Progenitor cell of endocrine pancreas (in vitro differentiated cells): ENCODE data around the gene CSNK1G2. TPM values are rescaled to one million over a fixed set of nuclear protein-coding genes. Genes with fewer than 3 reads are reported as not detected.

Experiments
- DNase-seq: peaks from one replicate; pipeline ENCODE4 v3.0.0; 2021; ENCODE audit warnings: low spot score; ENCODE audit not compliant: unreplicated experiment
- H3K27ac Mint-ChIP-seq: 2 replicates; pipeline ENCODE4 v1.8.0; 2021; ENCODE audit warnings: mild to moderate bottlenecking, moderate library complexity, mixed read lengths
- H3K27me3 Mint-ChIP-seq: 2 replicates; pipeline ENCODE4 v1.8.0; 2021; ENCODE audit warnings: mixed read lengths
- H3K36me3 Mint-ChIP-seq: 2 replicates; pipeline ENCODE4 v1.8.0; 2022; ENCODE audit warnings: mixed read lengths; ENCODE audit not compliant: insufficient read depth
- H3K4me1 Mint-ChIP-seq: 2 replicates; pipeline ENCODE4 v1.8.0; 2021; ENCODE audit warnings: low read depth, mixed read lengths
- H3K4me3 Mint-ChIP-seq: 2 replicates; pipeline ENCODE4 v1.8.0; 2021; ENCODE audit warnings: low read depth, mild to moderate bottlenecking, moderate library complexity, mixed read lengths
- H3K9me3 Mint-ChIP-seq: 2 replicates; pipeline ENCODE4 v1.8.0; 2021; ENCODE audit warnings: low read depth, mixed read lengths
- total RNA-seq: library from RNA; stranded (reverse); gene quantifications from 2 replicates; pipeline ENCODE4 v1.2.1, GENCODE V29; 2021
- TF ChIP-seq, protein P1 (sequence below): fragments of 200-600 bp; sonication (generic); IDR thresholded peaks from one replicate; pipeline ENCODE4 v1.5.0; 2021; ENCODE audit warnings: antibody characterized with exemption, mild to moderate bottlenecking; ENCODE audit not compliant: unreplicated experiment

Gene CSNK1G2
- total RNA-seq, 1 donor from 2014 or later, result 103 TPM

DNA sequence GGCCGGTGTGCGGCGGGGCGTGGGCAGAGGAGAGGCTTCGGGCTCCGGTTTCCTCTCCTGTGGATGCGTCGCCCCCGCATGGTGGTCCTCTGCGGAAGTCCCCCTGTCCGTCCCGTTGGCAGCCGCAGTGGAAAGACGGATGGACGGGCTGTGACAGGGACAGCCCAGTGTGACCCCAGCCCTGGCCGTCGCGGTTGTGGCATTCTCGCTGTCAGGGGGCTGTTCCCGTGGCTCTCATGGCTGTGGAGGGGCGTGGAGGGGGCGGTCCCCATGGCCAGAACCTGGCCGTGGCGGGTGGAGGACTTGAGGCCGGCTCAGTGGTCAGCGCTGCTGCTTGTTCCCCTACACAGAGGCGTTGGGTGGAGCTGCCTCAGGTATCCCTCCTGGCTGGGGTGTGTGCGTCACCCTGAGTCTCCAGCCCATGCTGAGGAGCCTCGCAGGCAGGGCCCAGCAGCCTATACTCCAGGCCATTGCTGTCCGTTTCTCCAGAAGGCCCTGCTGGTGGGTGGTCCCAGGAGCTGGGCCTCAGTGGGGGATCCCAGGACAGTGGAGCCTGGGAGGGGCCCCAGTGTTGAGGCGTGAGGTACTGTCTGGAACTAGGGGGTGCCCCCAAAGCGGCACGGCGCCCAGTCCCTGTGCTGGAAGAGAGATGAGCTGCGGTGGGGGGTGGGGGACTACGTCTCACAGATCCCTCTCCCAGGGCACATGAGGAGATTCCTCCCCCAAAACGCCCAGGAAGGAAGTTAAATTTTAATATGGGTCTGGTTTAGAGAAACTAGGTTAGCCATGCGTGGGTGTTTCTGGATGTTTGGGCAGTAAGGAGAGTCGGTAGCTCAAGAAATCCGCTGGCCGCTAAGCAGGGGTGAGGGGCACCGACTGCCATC is 20.3 kb downstream of the CSNK1G2 start:
- H3K27ac Mint-ChIP-seq, result no peak overlapping the region
- peaks cover 1% of the 10 kb centered on the region for H3K36me3 Mint-ChIP-seq
- DNase-seq, result no peak
- H3K27me3 Mint-ChIP-seq, result no peaks in the 10 kb centered on the region
- no peaks in the 10 kb centered on the region for H3K4me1 Mint-ChIP-seq
- H3K4me3 Mint-ChIP-seq, result no peak overlapping the region
- H3K9me3 Mint-ChIP-seq, result no peaks in the 10 kb centered on the region
- TF ChIP-seq, protein P1, sequence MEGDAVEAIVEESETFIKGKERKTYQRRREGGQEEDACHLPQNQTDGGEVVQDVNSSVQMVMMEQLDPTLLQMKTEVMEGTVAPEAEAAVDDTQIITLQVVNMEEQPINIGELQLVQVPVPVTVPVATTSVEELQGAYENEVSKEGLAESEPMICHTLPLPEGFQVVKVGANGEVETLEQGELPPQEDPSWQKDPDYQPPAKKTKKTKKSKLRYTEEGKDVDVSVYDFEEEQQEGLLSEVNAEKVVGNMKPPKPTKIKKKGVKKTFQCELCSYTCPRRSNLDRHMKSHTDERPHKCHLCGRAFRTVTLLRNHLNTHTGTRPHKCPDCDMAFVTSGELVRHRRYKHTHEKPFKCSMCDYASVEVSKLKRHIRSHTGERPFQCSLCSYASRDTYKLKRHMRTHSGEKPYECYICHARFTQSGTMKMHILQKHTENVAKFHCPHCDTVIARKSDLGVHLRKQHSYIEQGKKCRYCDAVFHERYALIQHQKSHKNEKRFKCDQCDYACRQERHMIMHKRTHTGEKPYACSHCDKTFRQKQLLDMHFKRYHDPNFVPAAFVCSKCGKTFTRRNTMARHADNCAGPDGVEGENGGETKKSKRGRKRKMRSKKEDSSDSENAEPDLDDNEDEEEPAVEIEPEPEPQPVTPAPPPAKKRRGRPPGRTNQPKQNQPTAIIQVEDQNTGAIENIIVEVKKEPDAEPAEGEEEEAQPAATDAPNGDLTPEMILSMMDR, result no peak

DNA sequence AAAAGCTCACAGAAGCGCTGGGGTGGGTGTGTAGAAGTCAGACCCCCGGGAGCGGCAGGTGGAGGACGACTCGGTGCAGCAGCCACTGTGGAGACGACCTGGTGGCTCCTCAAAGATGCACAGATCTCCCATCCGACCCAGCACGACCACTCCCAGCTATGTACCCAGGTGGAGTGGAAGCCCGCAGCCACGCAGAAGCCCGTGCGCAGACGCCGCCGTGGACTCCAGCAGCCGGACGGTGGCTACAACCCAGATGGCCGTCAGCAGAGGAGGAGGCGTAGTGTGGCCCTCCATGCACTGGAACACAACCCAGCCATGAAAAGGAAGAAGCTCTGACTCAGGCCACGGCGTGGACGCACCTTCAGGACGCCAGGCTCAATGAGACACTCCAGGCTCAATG is 21.7 kb downstream of the CSNK1G2 start:
- Mint-ChIP-seq H3K4me3 (no peak overlapping the region), H3K27me3 (no peaks in the 10 kb centered on the region), H3K4me1 (no peaks in the 10 kb centered on the region), H3K9me3 (no peaks in the 10 kb centered on the region), H3K27ac (no peak overlapping the region), H3K36me3 (peaks cover 1% of the 10 kb centered on the region)
- DNase-seq, result no peak
- TF ChIP-seq, protein P1, result no peak

DNA sequence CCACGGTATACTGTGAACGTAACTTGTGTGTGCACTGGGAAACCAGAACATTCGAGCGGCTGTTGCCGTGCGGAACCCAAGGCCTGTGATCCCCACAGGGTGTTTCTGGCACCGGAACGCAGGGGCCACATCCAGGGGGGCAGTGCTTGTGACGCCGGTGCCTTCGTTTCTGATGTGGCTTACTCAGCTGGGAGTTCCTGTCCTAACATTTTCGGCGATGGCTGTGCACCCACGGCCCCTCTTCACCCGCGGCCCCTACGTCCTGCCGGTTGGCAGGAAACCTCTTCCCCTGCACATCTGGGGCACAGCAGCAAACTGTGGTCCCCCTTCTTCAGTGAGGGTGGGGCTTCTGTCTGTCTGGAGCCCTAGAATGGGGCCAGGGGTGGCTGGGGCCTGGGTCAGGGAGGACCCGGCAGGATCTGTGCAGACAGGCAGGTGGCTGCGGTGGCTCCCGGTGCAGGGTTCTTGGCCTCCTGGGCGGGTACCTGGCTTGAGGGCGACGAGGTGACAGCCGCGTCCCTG is 26.2 kb downstream of the CSNK1G2 start:
- no peaks in the 10 kb centered on the region for H3K27me3 Mint-ChIP-seq
- TF ChIP-seq, protein P1, result no peak
- H3K9me3 Mint-ChIP-seq, result no peaks in the 10 kb centered on the region
- DNase-seq, result no peak
- H3K27ac Mint-ChIP-seq, result no peak overlapping the region
- H3K4me1 Mint-ChIP-seq, result no peaks in the 10 kb centered on the region
- no peak overlapping the region for H3K4me3 Mint-ChIP-seq
- H3K36me3 Mint-ChIP-seq, result peaks cover 2% of the 10 kb centered on the region

DNA sequence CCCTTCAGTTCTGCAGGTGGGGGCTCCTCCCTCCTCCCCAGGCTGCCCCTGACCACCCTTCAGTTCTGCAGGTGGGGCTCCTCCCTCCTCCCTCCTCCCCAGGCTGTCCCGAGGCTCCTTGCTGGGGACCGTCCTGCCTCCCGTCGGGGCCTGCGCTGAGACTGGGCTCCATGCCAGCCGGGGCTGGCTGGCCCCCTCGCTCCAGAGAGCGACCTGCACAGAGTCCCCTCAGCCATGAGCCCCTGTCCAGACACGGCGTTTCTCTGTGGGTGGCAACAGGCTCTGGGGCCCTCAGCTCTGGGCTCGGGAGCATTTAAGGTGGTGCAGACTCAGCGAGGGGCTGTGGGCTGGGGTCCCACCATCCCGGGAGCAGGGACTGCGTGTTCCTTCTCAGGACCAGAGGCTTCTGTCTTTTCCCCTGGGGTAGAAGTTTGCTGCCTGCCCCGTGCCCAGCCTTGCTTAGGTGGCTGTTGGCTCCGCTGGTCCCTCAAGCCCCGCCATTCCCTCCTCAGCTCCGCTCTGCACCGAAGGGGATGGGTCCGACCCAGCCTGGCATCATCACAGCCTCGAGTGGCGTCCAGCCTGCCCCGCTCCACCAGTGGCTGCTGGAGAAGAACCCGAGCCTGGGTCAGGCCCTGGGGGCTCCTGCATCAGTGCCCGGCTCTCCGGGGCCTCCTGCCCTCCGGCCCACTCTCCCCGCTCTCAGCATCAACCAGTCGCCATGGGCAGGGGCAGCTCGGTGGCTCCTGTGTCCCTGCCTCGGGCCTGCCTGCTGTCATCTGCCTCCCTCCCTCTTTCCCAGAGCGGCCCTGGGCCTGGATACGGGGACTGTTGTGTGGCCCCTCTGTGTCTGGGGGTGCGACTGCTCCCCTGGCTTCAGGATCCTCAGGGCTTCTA is 27.6 kb downstream of the CSNK1G2 start:
- Mint-ChIP-seq H3K9me3 (no peaks in the 10 kb centered on the region), H3K36me3 (peaks cover 4% of the 10 kb centered on the region), H3K27me3 (no peaks in the 10 kb centered on the region), H3K4me1 (no peaks in the 10 kb centered on the region), H3K4me3 (no peak overlapping the region), H3K27ac (no peak overlapping the region)
- TF ChIP-seq, protein P1, result no peak
- DNase-seq, result no peak
